A673 (cell line): ENCODE results near the gene SUV39H1. TPM values are rescaled to one million over a fixed set of nuclear protein-coding genes. Genes with fewer than 3 reads are reported as not detected.

ENCODE experiments used
- BruUV-seq: library from RNA; stranded (reverse); fragments of 400-500 nt; replicated peaks from 2 replicates; lab custom pipeline; 2021; lab: Mats Ljungman, UMichigan
- CTCF ChIA-PET: fragments of 300-600 bp; sonication (Branson Sonifier 250); formaldehyde crosslinking; loops from one replicate; lab custom pipeline; 2022; ENCODE audit warnings: antibody characterized with exemption; lab: Charles Lee
- POLR2A ChIA-PET: fragments of 300-600 bp; sonication (Branson Sonifier 250); formaldehyde crosslinking; loops from one replicate; lab custom pipeline; 2022; ENCODE audit warnings: antibody characterized with exemption; ENCODE audit not compliant: low non-redundant PET; lab: Charles Lee
- DNase-seq: peaks from one replicate; pipeline ENCODE4 v3.0.0-alpha.2; 2015; ENCODE audit warnings: low spot score
- H3K27ac ChIP-seq: fragments of 200-600 bp; sonication (generic); 2 replicates; pipeline ENCODE4 v1.5.1; 2016; ENCODE audit warnings: mixed run types, low read depth, mild to moderate bottlenecking, mixed read lengths, antibody characterized with exemption, low read length; ENCODE audit not compliant: poor library complexity, severe bottlenecking
- H3K27me3 ChIP-seq: fragments of 200-600 bp; sonication (generic); replicated peaks from 2 replicates; pipeline ENCODE4 v1.6.1; 2017; ENCODE audit warnings: mixed run types, low read depth, mild to moderate bottlenecking, mixed read lengths, antibody characterized with exemption, low read length; ENCODE audit not compliant: insufficient read depth, poor library complexity
- H3K36me3 ChIP-seq: fragments of 200-600 bp; sonication (generic); 2 replicates; pipeline ENCODE4 v1.6.1; 2016; ENCODE audit warnings: mixed run types, mild to moderate bottlenecking, mixed read lengths, antibody characterized with exemption, low read length; ENCODE audit not compliant: insufficient read depth, poor library complexity, severe bottlenecking
- H3K4me1 ChIP-seq: fragments of 200-600 bp; sonication (generic); 2 replicates; pipeline ENCODE4 v1.6.1; 2017; ENCODE audit warnings: mixed run types, mild to moderate bottlenecking, mixed read lengths, antibody characterized with exemption, low read length; ENCODE audit not compliant: insufficient read depth, poor library complexity, severe bottlenecking
- H3K4me3 ChIP-seq: fragments of 200-600 bp; sonication (generic); 2 replicates; pipeline ENCODE4 v1.5.1; 2016; ENCODE audit warnings: low read depth, mixed run types, mild to moderate bottlenecking, mixed read lengths, low read length; ENCODE audit not compliant: poor library complexity, severe bottlenecking
- H3K9me3 ChIP-seq: fragments of 200-600 bp; sonication (generic); 2 replicates; pipeline ENCODE4 v1.6.1; 2016; ENCODE audit warnings: mixed run types, low read depth, mild to moderate bottlenecking, mixed read lengths, antibody characterized with exemption, low read length; ENCODE audit not compliant: poor library complexity, severe bottlenecking
- EZH2 ChIP-seq: fragments of 200-600 bp; sonication (generic); IDR thresholded peaks from 2 replicates; pipeline ENCODE4 v1.6.1; 2017; ENCODE audit warnings: borderline replicate concordance, low read depth, mild to moderate bottlenecking, mixed read lengths, antibody characterized with exemption, low read length; ENCODE audit not compliant: poor library complexity, severe bottlenecking
- intact Hi-C: fragments of 100-400 bp; cut with micrococcal nuclease; formaldehyde crosslinking; loops from one replicate; pipeline ENCODE4 v1.10.0; 2022; ENCODE audit not compliant: unreplicated experiment
- total RNA-seq: library from RNA; stranded (reverse); gene quantifications from 2 replicates; pipeline ENCODE4 v1.2.3, GENCODE V29; 2021
- TF ChIP-seq, protein P1 (sequence below): fragments of 300-800, 200-600 bp; sonication (generic); conservative IDR thresholded peaks from 2 replicates; pipeline ENCODE4 v1.5.1; 2017; ENCODE audit warnings: low read depth, mild to moderate bottlenecking, antibody characterized with exemption, low read length, moderate library complexity, mixed read lengths

SUV39H1 gene
- total RNA-seq, 1 experiment from 2014 or later, result 29.9 TPM

GRCh38 chrX:48694776-48695533, 1.6 kb upstream of the SUV39H1 start:
- ChIA-PET CTCF (no interaction called here), POLR2A (no interaction called here)
- no peak for DNase-seq
- Histone ChIP-seq H3K9me3 (no peaks in the 10 kb centered on the region), H3K27ac (no peak overlapping the region), H3K36me3 (peaks cover 6% of the 10 kb centered on the region), H3K4me1 (no peaks in the 10 kb centered on the region), H3K4me3 (no peak overlapping the region), H3K27me3 (no peaks in the 10 kb centered on the region)
- no TSS peak for BruUV-seq
- intact Hi-C loops, result no loop called here
- TF ChIP-seq, protein P1, sequence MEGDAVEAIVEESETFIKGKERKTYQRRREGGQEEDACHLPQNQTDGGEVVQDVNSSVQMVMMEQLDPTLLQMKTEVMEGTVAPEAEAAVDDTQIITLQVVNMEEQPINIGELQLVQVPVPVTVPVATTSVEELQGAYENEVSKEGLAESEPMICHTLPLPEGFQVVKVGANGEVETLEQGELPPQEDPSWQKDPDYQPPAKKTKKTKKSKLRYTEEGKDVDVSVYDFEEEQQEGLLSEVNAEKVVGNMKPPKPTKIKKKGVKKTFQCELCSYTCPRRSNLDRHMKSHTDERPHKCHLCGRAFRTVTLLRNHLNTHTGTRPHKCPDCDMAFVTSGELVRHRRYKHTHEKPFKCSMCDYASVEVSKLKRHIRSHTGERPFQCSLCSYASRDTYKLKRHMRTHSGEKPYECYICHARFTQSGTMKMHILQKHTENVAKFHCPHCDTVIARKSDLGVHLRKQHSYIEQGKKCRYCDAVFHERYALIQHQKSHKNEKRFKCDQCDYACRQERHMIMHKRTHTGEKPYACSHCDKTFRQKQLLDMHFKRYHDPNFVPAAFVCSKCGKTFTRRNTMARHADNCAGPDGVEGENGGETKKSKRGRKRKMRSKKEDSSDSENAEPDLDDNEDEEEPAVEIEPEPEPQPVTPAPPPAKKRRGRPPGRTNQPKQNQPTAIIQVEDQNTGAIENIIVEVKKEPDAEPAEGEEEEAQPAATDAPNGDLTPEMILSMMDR, result no peak
- TF ChIP-seq EZH2, result no peak

- H3K27ac ChIP-seq, result peak overlapping the region; percentile 95
- BruUV-seq, result no TSS peak
- peaks cover 11% of the 10 kb centered on the region for H3K36me3 ChIP-seq
- CTCF ChIA-PET, result no interaction called here
- no peaks in the 10 kb centered on the region for H3K9me3 ChIP-seq
- POLR2A ChIA-PET, result no interaction called here
- H3K4me3 ChIP-seq, result peak overlapping the region; percentile 64
- intact Hi-C loops, result no loop called here
- no peaks in the 10 kb centered on the region for H3K27me3 ChIP-seq
- no peak for TF ChIP-seq EZH2
- TF ChIP-seq, protein P1, result no peak
- no peak for DNase-seq
- H3K4me1 ChIP-seq, result no peaks in the 10 kb centered on the region
These were observed 1.0 kb upstream of the SUV39H1 start for GRCh38 chrX:48695534-48695896.

GRCh38 chrX:48695925-48696300, 621 bp upstream of the SUV39H1 start:
- POLR2A ChIA-PET, result interaction anchor here (0.6 kb wide), 1 partner anchor 1966 kb away, joined by 4 read pairs; no protein-coding TSS in a partner anchor
- Histone ChIP-seq H3K4me3 (peak overlapping the region; percentile 64), H3K9me3 (no peaks in the 10 kb centered on the region), H3K27me3 (no peaks in the 10 kb centered on the region), H3K4me1 (no peaks in the 10 kb centered on the region), H3K27ac (peak overlapping the region; percentile 95), H3K36me3 (peaks cover 15% of the 10 kb centered on the region)
- intact Hi-C loops, result no loop called here
- BruUV-seq, result no TSS peak
- CTCF ChIA-PET, result no interaction called here
- no peak for DNase-seq
- no peak for TF ChIP-seq EZH2
- TF ChIP-seq, protein P1, result no peak
